CD4-positive, alpha-beta T cell treated with Interferon gamma for 1 hour (primary cell): ENCODE results near the gene ACVR1.
"Not testable (repeated sequence)": the region's sequence is repeated elsewhere in the genome, so short reads cannot be mapped to it uniquely, and the experiment has no call there.

ENCODE experiments used
- DNase-seq: peaks from one replicate; pipeline ENCODE4 v3.0.0-alpha.2; 2020

ACVR1 gene

DNA sequence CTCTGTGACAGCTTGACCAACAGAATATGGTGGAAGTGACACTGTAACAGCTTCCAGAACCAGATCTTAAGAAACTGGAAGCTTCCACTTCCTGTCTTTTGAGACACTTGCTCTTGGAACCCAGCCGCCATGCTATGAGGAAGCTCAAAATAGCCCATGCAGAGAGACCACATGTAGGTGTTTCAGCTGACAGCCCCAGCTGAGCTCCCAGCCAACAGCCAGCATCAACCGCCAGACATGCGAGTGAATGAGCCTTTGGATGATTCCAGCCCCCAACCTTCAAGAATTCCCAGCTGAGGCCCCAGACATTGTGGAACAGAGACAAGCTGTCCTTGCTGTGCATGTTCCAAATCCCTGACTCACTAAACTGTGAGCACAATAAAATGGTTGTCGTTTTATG, 27.9 kb downstream of the ACVR1 start:
- DNase-seq = no peak

DNA sequence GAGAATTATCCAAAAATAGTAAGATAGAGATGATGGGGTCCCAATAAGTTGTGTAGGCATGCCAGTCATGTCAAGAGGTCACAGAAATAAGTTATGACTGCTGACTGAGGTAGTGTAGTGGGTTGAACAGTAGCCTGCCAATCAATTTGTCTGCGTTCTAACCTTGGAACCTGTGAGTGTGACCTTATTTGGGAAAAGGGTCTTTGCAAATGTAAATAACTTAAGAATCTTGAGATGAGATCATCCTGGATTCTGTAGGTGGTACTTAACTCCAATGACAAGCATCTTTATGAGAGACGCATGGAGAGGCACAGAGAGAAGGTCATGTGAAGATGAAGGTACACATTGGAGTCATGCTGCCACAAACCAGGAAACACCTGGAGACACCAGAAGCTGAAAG, 31.0 kb downstream of the ACVR1 start:
- DNase-seq = no peak

DNA sequence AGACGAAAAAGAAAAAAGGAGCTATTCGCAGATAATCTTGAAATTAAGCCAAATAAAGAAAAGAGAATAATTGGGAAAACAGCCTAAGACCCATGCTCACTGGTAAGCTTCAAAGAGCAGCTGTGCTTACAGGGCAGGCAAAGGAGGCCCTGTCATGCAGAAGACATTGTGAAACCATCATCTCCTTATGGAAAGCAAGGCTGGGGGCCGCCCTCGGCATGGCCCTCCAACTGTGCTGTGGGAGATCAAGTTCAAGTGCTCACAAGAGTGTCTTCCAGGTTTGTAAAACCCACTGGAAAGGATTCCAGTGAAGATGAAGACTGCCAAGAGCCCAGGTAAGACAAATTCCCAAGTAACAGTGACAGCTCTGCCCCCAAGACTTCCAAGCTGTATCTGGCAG, 32.2 kb downstream of the ACVR1 start:
- no peak for DNase-seq

DNA sequence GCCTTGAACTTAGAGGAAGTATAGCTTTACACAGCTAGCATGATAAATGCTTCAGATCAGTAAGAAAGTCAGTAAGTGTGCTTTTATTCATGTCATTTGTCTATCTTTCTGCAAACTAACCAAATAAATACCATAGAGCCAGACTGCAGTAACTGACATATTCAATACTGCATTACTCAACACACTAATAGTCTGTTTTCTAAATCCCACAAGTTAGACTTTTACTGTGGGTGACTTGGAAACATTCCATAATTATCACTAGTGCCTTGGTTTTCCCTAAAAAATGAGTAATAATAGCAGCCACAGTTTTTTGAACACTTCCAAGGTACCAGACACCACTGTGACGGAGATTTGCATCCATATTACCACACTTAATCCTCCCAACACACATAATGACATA, 33.0 kb downstream of the ACVR1 start:
- DNase-seq = no peak

DNA sequence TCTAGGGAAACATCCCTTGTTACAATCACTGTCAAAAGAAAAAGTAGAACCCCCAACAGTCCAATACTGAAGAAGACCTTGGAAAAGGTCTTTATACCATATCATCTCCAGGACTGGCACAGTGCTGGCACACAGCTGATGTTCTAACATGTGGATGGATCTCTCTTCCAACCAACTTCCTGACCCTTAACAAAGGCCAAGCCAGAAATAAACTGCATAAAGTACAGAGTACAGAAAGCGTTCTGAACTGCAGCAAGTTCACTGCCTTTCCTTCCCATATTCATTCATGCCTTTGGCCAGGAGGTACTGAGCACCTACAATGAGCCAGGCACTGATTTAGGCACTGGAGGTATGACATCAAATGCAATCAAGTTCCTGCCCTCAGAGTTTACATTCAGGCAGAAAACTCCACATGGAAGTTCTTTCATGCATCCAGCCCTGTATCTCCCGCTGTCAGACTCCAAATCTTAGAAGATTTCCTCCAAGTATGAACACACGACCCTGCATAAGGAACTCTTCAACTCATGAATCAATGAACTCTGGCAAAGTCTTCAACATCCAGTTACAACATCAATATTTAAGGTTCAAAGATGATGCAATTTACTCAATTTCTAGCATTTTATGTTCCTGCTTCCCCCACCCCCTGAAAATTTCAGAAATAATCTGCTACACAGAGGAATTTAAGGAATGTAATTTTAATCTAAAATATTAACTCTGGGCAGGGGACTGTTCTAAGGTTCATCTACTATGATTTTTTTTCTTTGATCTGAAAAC, 33.8 kb downstream of the ACVR1 start:
- DNase-seq = no peak

DNA sequence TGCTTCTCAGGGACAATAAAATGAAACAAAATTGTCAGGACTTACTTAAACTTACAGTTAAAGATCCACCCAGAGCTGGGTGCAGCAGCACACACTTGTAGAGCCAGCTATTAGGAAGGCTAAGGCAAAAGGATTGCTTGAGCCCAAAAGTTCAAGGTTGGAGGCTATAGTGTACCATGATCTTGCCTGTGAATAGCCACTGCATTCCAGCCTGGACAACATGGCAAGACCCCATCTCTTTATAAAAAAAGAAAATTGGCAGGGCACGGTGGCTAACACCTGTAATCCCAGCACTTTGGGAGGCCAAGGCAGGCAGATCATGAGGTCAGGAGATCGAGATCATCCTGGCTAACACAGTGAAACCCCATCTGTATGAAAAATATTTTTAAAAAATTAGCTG, 34.6 kb downstream of the ACVR1 start:
- no peak for DNase-seq

DNA sequence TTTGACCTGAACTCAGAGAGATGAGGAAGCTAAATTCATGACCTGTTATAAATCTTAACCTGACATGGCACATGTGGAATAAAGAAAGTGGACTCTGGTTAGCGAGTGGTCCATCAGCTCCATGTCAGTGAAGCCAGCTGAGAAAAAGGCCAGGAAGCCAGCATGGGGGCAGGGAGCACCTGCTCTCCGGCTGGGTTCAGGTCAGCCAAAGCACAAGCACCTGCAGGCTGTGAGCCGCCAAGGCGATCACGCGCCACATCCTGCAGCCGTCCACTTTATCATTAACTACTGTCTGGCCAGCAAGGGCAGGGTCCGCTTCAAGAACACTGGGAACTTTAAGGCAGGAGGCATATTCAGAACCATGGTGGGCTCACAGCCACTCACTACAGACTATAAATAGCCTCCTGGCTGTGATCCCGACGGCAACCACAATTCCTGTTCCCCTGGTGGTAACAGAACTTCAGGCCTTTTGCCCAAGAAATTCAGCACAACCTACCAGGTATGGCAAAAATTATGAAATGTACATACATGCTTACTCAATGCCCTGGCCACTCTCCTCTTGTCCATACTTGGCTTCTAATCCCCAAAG, 35.5 kb downstream of the ACVR1 start:
- no peak for DNase-seq

DNA sequence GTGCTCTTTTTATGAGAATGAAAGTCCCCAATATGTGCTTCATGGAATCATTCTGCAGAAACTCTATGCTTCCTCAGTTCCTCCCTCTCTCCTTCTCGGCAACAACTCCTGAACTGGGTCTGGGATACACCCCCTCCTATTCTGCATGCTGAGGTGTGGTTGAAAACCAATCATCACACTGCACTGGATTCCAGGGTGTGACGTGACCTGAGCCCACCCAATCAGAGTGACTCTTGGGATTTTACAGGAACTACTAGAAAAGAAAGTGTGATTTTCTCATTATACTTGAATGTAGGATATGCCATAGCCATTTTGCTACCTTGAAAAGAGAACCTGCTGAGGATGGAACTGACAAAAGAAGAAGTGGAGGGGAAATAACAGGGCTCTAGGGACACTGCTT, 36.3 kb downstream of the ACVR1 start:
- no peak for DNase-seq

DNA sequence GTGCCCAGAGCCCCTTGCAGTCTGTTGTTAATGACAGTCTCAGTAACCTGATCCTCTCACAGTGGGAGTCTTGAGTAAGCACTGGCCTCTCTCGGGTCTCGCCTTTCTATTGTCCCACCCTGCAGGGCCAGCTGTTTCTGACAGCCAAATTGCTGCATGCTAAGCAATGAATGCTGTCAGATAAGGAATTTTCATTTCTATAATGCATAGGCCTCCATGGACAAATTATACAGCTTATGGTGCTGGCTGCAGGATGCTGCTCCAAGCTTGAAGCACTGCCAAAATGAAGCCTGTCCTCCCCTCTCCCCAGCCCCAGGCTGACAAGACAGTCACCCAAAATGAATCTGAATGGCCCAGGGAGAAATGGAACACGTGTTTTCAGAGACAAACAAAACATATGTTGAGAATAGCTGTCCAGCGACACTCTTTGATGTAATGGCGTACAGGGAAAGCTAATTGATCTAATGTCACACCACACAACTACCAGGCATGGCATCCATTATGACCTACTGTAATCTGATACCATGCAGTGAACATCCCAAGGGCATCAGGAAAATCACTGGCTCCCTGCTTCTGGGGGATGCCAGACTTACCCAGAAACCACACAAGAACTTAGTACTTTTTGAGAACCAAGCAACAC, 36.8 kb downstream of the ACVR1 start:
- no peak for DNase-seq

DNA sequence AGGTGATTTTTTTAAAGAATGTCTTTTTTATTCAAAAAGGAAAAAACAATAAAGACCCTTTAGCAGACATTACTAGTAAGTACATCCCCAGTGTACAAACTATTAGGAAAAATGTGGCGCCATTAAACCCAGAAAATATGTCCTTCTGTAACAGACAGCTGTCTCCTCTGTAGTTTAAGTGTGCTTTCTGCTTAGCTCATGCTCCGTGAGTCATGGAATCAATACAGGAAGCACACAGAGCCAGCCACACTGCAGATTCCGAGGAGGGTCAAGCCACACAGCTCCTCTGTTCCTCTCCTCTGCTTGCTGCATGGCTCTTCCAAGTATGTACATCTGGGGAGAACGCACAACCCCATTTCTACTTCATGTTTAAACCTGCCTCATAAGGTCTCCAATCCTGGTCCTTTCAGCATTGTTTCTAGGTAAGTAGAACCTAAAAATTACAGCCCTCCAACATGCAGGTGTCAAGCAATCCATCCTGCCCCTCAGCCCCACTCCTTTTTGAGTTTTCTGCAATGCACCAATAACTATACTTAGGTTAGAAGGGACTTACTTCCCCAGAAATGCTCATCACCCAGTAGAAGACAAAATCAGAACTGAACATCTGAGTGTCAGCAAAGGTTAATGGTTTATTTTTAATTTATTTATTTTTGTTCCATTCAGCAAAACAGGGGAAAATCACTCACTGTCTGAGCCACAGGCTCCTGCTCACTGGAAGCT, 37.5 kb downstream of the ACVR1 start:
- DNase-seq = peak; percentile 35

DNA sequence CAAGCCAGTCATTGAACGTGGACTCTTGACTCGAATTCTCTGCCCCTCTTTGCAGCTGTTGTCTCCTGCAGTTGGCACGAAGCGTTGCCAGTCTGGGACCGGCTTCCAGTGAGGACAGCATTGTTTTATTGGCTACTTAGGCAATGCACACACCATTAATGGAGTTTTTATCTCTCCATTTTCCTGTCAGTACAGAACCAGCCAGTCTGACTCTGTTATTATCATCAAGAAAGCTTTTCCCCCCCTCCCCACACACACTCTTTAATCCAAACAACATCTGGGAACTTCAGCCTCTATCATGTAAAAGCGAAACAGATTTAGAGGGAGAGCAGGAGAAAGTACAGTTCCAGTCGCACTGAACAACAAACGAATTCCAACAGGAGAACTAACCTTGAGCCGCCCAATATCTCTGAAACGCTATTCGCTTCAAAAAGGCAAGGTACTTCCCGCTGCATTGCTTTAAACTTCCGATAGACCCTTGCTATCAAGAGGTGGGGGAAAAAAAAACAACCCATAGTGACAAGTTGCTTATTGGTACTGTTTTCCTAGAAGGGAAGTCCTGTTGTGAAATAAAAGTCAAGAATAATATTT, 38.2 kb downstream of the ACVR1 start:
- no peak for DNase-seq

DNA sequence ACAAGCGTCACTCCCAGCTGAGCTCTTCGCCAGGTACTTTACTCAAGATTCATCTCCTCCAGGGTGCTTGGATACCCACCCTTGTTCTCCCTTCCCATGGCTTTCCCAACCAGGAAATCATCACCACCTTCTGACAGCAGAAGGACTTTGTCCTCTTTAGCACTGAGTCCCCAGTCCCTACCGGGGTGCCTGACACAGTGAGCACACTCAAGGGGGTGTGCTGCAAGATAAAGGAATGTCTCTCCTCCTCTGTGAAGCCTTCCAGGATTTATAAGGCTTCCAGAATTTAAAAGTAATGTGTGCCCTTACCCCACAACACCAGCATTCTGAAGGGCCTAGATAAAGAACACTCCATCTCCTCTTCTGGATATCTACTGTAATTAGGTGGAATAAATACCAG, 39.6 kb downstream of the ACVR1 start:
- DNase-seq = no peak

DNA sequence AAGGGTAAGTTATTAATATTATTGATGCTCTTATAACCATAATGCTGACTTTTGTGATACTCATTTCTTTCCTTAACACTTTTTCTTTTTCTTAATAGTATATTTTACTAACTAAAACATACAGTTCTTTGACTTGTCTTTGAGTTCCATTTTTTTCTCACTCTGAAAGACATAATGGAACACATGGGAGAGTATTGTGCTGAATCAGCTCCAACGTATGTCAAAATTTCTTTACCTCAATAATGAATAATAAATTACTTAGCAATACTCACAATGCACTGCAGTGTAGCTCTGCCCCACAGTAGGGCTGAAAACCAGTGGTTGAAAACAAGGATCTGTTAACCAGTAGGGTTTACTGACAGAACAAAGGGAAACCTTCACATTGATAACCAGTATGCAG, 40.7 kb downstream of the ACVR1 start:
- DNase-seq = no peak

DNA sequence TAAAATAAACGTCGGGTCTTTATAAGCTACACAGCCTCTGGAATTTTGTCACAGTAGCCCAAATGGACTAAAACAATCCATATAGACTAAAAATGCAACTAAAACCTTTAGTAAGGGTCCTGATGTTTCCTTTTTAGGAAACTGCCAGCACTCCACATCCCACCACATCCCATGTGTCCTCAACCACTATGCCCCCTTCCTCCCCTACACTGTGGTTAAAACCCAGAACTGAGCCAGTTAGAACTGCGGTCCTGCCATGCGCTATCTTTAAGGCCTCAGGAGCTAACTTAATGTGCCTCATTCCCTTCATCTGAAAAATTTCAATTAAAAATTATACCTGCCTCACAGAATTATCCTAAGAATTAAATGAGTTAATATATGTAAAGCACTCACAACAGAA, 41.1 kb downstream of the ACVR1 start:
- no peak for DNase-seq

DNA sequence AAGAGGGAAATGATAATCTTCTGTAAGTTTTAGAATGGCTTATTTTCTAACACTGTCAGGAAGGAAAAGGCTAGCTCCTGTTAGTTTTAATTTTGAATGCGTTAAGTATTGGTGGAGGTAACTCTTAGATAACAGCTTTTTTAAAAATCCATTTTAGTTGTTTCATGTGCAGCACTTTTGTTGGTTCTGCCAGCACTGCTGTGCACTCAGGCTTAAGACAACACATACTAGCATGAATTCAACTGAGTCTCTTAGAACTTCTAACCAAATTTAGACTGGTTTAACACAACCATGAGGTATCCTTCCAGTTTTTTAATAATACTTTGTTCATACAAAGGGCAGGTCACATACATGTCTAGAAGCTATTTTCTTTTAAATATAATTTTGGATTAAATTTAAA, 42.4 kb downstream of the ACVR1 start:
- DNase-seq = no peak

DNA sequence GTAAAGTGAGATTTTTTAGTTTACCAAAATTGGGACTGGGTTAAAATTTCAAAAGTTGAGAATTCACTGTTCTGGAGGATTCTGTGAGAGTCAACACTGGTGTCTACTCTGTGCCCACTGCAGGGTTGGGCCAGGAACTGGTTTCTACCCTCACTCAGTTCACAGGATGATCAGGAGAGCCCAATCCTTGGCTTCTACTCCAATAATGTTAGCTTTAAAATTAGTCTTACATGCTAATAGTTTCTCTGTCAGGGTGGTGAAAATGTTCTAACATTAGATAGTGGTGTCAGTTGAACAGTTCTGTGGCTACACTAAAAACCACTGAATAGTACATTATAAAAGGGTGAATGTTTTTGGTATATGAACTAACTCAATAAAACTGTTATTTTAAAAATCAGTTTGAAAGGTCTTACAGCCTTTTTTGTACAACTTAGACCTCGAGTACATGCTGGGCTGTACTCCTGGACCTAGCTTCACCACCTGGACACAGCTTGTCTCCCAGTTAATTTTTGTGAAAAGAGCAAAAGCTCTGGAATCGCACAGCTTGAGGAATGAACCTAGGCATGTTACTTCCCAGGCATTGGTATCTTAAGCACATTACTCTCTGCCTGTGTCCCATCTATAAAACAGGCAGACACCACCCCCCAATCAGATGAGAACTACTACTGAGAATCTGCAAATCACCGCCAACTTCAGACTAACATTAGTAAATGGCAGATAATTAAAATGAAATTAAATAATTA, 44.4 kb downstream of the ACVR1 start:
- DNase-seq = no peak

DNA sequence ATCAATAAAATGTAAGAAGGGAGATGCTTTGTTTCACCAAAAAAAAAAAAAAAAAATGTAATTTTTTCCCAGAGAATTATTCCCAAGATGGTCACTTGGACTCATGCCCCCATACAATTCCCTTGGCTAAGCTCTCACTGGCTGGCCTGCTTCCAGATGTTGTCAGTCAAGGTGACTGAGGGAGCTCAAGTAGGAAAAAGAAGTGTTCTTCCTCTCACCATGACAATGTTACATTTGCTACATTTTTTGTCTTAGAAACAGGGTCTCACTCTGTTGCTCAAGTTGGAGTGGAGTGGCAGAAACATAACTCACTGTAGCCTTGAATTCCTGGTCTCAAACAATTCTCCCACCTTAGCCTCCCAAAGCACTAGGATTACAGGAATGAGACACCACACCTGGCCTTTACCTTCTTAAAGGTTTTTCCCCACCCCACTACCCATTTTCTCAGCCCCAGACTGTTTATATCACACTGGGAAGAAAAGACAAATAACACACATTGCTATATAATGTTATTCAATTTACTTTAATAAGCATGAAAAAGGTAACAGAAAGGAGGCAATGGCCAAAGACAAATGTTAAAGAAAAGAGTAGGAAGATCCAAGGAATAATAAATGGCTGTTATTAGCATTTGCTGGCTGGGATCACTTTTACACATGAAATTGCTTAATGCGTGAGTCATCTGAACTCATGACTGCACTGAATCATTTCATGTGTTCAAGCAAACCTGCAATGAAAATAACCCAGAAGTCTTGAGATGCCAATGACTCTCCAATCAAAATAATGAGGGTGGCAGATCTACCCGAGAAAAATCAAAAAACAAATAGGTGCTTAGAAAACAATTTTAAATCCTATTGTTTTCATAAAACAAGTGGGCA, 45.2 kb downstream of the ACVR1 start:
- DNase-seq = no peak

DNA sequence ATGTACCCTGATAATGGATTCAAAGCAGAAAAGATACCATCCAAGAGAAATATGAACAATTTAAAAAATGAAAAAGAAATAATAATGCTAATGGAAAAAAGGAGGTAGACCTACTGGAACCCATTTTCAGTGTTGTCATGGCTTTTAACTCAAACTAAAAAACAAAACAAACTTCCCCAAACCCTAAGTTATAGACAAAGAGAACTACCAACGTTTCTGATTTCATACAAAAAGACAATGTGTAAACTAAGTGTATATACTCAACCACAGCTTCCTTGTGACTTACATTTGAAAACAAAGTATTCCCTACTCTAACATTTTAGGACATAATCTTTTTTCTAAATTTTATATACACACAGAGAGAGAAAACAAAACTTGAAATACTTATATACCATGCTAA, 45.9 kb downstream of the ACVR1 start:
- no peak for DNase-seq

DNA sequence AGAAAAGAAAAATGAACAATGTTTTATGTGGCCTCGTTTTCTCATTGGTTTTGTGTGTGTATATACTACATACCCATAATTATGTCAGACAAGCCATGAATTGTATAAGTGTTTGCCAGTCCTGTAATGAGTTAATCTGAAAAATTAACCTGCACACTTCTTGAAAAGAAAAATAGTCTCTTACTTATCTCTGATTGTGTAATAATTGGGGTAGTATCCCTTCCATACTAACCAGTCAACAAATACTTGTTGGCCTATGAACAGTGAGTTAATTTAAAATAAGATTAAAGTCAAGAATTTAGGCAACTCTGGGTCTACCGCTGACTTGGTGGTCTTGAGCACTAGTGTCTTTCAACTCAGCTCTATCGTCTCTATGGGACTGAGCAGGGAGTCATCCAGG, 48.8 kb downstream of the ACVR1 start:
- DNase-seq = no peak

DNA sequence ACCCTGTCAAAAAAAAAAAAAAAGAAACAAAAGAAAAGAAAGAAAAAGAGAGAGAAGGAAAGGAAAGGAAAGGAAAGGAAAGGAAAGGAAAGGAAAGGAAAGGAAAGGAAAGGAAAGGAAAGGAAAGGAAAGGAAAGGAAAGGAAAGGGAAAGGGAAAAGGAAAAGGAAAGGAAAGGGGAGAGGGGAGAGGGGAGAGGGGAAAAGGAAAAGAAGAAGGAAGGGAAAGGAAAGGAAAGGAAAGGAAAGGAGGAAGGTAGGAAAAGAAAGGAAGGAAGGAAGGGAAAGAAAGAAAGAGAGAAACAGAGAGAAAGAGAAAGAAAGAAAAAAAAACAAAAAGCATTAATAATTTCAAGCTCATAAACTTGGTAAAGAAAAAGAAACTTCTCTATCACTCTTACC, 49.5 kb downstream of the ACVR1 start:
- not testable (repeated sequence) for DNase-seq

DNA sequence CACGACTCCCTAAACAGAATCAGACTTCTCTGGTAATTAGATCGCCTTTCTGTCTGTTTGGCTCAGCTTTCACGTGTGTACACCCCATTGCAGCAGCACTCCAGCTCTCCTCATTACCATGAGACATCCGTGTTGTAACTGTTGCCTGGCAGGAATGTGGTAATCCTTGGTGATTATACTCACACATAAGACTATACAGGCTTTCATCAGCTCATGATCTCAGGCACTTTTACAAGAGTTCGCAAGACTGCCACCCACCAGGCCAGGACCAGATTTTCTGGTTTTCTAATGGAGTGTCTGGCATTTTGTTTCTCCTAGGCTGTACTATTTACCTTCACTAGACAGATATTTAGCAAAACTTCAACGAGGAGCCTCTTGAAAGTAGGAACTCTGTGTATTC, 50.2 kb downstream of the ACVR1 start:
- DNase-seq = no peak

DNA sequence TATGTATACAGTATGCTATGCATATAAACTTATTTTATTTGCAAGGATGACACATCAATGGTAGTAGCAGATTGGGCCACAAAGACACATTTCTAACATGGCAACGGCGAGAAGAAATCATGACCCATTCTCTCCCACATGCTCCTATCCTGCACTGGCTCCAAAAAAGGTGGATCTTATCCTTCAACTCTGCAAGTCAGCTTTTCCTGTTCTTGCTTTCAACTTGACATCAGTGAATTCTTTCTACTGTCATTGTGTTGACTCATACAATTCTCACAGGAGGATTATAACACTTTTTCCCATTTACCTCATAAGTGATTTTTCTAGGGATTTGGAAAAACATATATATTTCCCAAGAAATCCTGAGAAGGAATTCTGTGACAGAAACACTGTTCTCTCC, 53.1 kb downstream of the ACVR1 start:
- no peak for DNase-seq
